Brain microvascular endothelial cell (primary cell): ENCODE data around the gene IL15RA.
A peak's percentile ranks its signal among the peaks of the same experiment; 100 is the strongest.

Source experiments
- DNase-seq: peaks from one replicate; pipeline ENCODE4 v3.0.0-alpha.2; 2020
- H3K27ac ChIP-seq: fragments of 250-450 bp; sonication (Bioruptor Pico); 2 replicates; pipeline ENCODE4 v1.5.1; 2020; ENCODE audit warnings: mild to moderate bottlenecking, moderate library complexity
- H3K27me3 ChIP-seq: fragments of 250-450 bp; sonication (Bioruptor Pico); replicated peaks from 2 replicates; pipeline ENCODE4 v1.5.1; 2020; ENCODE audit warnings: mild to moderate bottlenecking
- H3K36me3 ChIP-seq: fragments of 250-450 bp; sonication (Bioruptor Pico); replicated peaks from 2 replicates; pipeline ENCODE4 v1.5.1; 2020; ENCODE audit warnings: mild to moderate bottlenecking
- H3K4me3 ChIP-seq: 2 replicates; pipeline ENCODE4 v1.5.1; 2011; ENCODE audit warnings: low read depth, mild to moderate bottlenecking, control low read depth, low read length, moderate library complexity
- in situ Hi-C: cut with HindIII; loops from 2 replicates; pipeline ENCODE4 v1.10.0; 2017; ENCODE audit warnings: low sequenced_read_pairs, low pct_ligation_motif_present
- TF ChIP-seq, protein P1 (sequence below): IDR thresholded peaks from 2 replicates; pipeline ENCODE4 v1.5.1; 2011; ENCODE audit warnings: low read depth, mild to moderate bottlenecking, moderate library complexity, low read length, control low read depth, inconsistent platforms; ENCODE audit errors: missing control alignments

Gene IL15RA

GRCh38 chr10:5960070-5960972 is 17.0 kb downstream of the IL15RA start:
- DNase-seq, result peak; percentile 32
- H3K27ac ChIP-seq, result no peak overlapping the region
- in situ Hi-C loops, result no loop called here
- TF ChIP-seq, protein P1, sequence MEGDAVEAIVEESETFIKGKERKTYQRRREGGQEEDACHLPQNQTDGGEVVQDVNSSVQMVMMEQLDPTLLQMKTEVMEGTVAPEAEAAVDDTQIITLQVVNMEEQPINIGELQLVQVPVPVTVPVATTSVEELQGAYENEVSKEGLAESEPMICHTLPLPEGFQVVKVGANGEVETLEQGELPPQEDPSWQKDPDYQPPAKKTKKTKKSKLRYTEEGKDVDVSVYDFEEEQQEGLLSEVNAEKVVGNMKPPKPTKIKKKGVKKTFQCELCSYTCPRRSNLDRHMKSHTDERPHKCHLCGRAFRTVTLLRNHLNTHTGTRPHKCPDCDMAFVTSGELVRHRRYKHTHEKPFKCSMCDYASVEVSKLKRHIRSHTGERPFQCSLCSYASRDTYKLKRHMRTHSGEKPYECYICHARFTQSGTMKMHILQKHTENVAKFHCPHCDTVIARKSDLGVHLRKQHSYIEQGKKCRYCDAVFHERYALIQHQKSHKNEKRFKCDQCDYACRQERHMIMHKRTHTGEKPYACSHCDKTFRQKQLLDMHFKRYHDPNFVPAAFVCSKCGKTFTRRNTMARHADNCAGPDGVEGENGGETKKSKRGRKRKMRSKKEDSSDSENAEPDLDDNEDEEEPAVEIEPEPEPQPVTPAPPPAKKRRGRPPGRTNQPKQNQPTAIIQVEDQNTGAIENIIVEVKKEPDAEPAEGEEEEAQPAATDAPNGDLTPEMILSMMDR, result no peak
- H3K27me3 ChIP-seq, result no peaks in the 10 kb centered on the region
- no peaks in the 10 kb centered on the region for H3K36me3 ChIP-seq
- H3K4me3 ChIP-seq, result no peak overlapping the region

GRCh38 chr10:5959581-5960069 is 17.7 kb downstream of the IL15RA start:
- no peak overlapping the region for H3K4me3 ChIP-seq
- TF ChIP-seq, protein P1, result no peak
- no peak overlapping the region for H3K27ac ChIP-seq
- no peaks in the 10 kb centered on the region for H3K36me3 ChIP-seq
- in situ Hi-C loops, result no loop called here
- H3K27me3 ChIP-seq, result no peaks in the 10 kb centered on the region
- DNase-seq, result no peak

GRCh38 chr10:5959142-5959541 is 18.2 kb downstream of the IL15RA start:
- Histone ChIP-seq H3K27me3 (no peaks in the 10 kb centered on the region), H3K36me3 (no peaks in the 10 kb centered on the region), H3K4me3 (no peak overlapping the region), H3K27ac (no peak overlapping the region)
- TF ChIP-seq, protein P1, result no peak
- no peak for DNase-seq
- in situ Hi-C loops, result no loop called here

DNA sequence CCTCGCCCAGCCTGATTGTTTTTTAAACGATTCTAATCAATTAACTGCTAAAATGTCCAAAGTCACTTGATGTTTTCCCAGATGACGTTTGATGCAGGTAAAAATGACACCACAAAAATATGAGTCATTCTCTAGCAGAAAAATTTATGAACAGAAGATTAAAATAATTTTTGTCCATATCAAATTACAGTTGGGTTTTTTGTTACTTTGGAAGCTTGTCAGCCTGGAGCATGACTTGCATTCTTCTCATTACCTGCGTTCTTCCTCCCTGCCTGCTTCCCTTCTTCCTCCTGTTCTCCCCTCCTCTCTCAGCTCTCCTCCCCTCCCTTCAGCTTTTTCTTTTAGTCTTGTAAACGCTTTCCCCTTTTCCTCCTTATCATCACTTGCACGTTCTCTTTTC is 18.7 kb downstream of the IL15RA start:
- Histone ChIP-seq H3K36me3 (no peaks in the 10 kb centered on the region), H3K4me3 (no peak overlapping the region), H3K27me3 (no peaks in the 10 kb centered on the region), H3K27ac (no peak overlapping the region)
- TF ChIP-seq, protein P1, result no peak
- in situ Hi-C loops, result no loop called here
- DNase-seq, result no peak

DNA sequence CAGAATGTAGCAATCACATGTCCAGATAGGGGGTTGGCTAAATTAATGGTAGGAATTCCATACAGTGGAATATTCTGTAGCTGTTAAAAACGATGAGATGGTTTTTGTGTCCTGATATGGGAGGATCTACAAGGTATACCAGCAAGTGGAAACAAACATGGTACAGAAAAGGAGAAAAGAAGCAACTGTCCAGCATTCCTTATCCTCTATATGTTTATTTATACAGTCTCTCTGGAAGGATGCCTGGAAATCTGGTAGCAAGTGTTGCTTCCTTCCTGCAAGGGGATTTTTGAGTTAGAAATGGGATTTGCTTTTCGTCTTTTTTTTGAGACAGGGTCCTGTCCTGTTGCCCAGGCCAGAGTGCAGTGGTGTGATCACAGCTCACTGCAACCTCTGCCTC is 19.3 kb downstream of the IL15RA start:
- Histone ChIP-seq H3K36me3 (no peaks in the 10 kb centered on the region), H3K27me3 (no peaks in the 10 kb centered on the region), H3K4me3 (no peak overlapping the region), H3K27ac (no peak overlapping the region)
- no peak for DNase-seq
- in situ Hi-C loops, result no loop called here
- TF ChIP-seq, protein P1, result no peak
